Measurements from ENCODE around the gene ARHGAP22.

- TF ChIP-seq CTCF (conservative IDR thresholded peaks at IDR 0.05 in 1 of 2, IDR thresholded peaks at IDR 0.05 in 1 of 2; ENCODE audit: extremely low read depth in 1 of 2, insufficient read depth in 1 of 2, low read depth in 1 of 2, low read length in 2 of 2) (no peak), EZH2 (IDR thresholded peaks at IDR 0.05; ENCODE audit: borderline replicate concordance, low read length) (no peak)
Observed at GRCh38 chr10:48406204-48406603, 198.7 kb downstream of the ARHGAP22 start.
